HG02610 (cell line): ENCODE data around the gene IBA57.
"Not testable (repeated sequence)": the region's sequence is repeated elsewhere in the genome, so short reads cannot be mapped to it uniquely, and the experiment has no call there.

ENCODE experiments used
- ATAC-seq: cut with Tn5 transposase; IDR thresholded peaks from one replicate; pipeline ENCODE4 v1.9.1; 2021; ENCODE audit warnings: mild to moderate bottlenecking, moderate library complexity; ENCODE audit not compliant: unreplicated experiment

The IBA57 gene

DNA sequence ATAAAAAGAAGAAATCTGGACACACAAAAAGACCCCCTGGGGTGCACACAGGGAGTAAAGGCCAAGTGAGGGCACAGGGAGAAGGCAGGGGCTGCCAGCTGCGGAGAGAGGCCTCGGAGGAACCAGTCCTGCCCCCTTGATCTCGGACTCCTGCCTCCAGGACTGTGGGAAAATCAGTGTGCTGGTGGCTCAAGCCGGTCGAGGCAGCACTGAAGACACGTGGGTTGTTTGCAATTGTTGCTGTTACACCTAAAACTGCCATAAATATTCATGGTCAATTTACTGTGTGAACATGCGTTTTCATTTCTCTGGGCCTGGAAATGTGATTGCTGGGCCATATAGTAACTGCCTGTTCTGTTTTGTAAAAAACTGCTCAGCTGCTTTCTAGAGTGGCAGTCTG lies 18.5 kb downstream of the IBA57 start:
- no peak for ATAC-seq

DNA sequence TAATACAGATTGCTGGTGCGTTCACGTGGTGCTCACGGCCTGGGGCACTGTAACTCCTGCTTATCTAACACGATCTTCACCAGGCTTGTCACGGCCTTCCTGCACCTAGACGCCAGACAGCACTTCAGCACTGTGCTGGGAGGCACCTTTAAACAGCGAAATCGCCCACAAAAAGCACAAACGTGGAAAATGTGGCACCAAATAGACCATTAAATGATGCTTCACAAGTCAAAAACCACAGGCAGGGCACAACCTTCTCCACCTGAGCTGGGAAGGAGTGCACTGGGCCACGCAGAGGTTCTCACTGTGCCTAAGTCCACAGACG lies 20.0 kb downstream of the IBA57 start:
- ATAC-seq = no peak

GRCh38 chr1:228188249-228188648 lies 22.6 kb downstream of the IBA57 start:
- not testable (repeated sequence) for ATAC-seq

DNA sequence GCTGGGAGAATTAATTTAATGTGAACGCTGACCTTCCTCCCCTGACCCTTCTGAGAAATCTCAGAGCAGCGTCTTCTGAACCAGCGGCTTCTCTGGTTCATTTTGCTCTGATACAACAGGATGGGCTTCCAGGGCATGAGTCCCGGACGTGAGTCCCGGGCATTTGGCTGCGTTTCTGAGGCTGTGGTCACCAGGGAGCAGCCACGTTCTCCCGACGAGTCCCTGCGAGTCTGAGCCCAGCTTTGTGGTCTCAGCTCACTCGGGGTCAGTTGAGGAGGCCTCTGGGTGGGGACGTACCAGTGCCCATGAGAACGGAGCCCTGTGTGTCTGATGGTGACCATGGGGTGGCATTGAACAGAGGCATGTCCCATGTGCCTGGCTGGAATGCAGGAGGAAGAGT lies 24.6 kb downstream of the IBA57 start:
- no peak for ATAC-seq

- no peak for ATAC-seq
These were observed 25.2 kb downstream of the IBA57 start for GRCh38 chr1:228190778-228191177.

DNA sequence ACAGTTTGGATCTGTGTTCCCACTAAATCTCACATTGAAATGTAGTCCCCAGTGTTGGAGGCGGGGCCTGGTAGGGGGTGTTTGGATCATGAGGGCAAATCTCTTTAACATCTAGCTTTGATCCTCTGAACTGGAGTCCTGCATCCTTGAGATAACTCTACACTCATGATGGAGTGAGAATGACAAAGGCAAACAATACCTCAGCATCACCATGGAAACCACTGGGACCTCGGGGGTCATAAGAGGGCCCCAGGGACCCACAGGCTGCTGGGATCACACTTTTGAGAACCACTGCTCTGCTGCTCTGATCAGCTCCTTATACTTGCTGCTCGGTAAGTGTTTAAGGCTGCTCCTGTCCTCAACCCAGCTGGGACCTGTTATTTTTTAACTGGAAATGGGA lies 28.8 kb downstream of the IBA57 start:
- ATAC-seq = no peak

- no peak for ATAC-seq
These were observed 29.6 kb downstream of the IBA57 start for GRCh38 chr1:228194921-228195812.

GRCh38 chr1:228197555-228198147 lies 32.0 kb downstream of the IBA57 start:
- ATAC-seq = no peak

- no peak for ATAC-seq
These were observed 33.5 kb downstream of the IBA57 start for GRCh38 chr1:228198977-228199590.

GRCh38 chr1:228204958-228205357 lies 39.4 kb downstream of the IBA57 start:
- ATAC-seq = no peak

DNA sequence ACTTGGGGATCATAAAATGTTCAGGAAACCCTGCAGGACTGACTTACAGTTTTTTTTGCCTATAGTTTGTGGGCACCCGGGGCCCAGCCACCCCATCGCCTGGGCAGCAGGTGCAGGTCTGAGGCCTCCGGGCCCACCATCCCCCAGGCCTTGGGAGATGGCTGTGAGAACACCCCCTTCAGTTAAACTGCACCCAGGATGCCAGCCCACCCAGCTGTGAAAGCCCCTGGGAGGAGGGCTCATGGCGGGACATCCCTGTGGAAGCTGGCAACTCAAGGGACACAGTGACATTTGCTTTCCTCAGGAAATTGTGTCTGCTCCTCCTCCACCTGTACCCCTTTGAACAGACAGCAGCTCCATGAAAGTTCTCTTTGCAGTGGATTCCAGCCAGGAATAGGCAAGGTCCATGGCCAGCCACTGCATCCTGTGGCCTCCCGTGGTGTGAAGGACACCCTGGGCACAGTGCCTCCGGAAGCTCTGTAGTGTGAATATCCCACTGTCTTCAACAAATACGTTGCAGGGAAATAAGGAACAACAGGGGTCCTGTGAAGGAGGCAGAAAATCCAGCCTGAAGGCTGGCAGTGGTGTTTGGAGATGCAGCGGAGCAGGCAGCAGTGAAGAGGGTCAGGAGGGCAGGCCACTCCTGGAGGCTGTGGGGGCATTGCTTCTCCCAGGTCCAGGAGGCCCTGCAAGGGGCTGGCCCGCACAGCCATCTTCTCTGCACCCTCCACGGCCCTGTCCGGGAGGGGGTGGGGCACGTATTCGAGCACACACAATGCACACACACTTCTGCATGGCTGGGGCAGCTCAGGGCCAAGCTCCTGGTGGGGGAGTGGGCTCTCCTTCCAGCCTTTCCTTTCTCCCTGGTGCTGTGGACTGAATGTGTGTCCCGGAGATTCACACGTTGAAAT lies 40.2 kb downstream of the IBA57 start:
- no peak for ATAC-seq

DNA sequence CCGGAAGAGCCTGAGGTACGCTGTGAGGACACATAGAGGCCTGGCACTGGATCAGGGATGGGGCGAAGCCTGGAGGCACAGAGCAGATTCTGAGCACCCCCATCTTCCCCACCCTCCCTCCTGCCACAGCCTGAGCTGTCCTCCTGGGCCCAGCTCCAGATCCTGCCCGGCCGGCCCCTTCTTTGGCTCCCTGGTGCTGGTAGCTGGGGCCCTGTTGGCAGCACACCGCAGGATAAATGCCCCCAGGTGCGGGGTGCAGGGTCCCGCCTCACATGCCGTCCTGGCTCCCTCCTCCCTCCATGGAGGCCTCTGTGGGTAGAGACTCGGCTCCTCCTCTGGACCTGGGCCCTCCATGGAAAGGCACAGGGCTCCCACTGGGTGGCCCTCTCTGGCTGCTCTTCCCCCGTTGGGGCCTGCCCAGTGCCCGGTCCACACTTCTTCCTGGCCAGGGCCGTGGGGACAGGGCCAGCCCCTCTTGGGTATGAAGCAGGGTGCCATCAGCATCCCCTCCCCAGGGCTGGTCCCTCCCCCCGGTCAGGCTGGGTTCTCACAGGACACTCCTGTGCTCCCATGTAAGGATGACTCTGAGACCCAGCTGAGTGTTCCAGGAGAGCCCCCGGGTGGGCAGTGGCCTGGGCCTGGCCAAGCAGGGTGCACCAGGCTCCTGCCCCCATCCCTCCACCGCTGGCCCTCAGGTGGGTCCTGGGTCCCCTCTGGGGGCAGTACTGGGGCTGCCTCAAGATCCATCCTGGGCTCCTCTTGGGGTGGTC lies 41.2 kb downstream of the IBA57 start:
- no peak for ATAC-seq

DNA sequence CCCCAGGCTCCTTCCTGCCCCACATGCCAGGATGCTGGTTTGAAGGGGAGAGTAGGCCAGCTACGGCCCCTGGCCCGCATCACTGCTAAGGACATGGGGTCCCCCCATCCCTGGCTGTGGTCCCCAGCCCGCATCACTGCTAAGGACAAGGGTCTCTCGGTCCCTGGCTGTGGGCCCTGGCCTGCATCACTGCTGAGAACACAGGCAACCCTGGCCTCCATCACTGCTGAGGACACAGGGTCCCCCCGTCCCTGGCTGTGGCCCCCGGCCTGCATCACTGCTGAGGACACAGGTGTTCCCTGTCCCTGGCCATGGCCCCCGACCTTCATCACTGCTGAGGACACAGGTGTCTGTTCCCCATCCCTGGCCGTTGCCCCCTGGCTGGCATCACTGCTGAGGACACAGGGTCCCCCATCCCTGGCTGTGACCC lies 41.8 kb downstream of the IBA57 start:
- no peak for ATAC-seq

DNA sequence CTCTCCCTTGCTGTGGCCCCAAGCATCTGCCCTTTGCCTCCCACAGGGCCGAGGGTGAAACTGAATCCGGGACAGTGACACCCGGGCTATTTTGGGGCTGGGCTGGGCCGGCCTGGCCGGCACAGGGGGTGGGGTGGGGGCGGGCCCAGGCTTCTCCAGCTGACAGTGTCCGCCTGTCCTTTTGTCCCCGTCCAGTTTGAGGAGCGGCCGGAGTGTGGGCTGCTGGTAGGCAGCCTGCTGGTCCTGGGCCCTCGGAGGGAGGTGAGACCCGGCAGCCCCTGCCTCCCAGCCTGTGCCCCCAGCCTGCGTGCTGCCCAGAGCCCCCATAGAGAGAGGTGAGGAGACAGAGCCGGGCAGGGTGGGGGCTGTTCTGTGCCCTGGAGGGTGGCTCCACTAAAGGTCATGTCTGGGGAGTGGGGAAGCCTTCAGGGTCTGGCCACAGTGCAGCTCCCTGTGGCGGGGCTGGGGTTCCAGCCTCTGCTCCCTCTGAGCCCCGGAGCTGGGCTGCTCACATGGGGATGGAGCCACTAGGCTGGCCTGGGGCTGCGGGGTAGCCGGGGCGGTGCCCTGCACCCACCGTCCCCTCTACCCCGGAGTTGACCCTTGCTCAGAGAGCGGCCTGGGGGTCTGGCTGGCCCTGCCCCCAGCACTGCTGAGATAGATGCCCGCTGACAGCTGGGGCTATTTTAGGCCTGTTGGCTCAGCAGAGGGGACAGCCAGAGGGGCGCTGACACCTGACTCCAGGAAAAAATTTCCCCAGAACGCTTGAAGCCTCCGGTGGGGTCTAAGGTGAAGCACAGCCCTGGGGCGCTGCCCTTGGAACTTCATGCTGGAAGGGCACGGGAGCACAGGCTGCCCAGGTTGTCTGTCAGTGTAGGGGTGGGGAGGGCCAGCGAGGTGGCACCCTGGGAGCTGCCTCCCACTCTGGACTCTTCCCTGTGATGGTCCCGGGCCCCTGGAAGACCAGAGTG lies 42.5 kb downstream of the IBA57 start, which contains the start of gene OBSCN:
OBSCN (plus strand) TSS at position 194 of the 971 bp plus-strand sequence. CDS start 3,740 bp downstream, outside the sequence.
- ATAC-seq = no peak

DNA sequence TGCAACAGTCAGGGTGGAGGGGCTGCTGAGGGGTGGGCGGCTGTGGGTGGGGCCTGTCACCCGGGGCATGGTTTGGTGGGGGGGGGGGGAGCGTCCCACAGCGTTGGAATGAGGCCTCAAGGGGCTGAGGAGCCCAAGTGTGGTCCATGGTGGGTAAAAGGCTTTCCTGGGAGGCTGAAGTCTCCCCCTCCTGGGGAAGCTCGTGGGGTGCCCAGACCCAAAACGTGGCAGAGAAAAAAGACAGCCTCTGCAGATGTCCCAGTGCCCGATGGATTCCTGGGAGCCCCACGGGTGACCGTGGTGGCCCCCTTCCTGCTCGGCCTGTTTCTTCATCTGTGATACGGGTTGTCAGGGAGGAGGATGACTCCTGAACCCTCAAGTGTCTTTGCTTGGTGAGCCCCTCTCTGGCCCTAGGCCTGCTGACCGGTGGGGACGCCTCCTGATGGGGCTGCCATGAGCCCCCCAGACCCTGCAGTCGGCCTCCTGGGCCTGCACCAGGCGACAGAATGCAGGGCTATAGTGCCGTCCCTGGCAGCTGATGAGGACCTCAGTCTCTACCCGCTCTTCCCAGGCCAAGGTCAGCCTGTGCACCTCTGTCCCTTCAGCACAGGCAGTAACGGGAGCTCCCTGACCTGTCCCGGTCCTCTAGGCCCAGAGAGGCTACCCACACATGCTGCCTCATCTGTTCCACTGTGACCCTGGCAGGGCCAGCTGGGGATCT lies 43.4 kb downstream of the IBA57 start:
- ATAC-seq = no peak

DNA sequence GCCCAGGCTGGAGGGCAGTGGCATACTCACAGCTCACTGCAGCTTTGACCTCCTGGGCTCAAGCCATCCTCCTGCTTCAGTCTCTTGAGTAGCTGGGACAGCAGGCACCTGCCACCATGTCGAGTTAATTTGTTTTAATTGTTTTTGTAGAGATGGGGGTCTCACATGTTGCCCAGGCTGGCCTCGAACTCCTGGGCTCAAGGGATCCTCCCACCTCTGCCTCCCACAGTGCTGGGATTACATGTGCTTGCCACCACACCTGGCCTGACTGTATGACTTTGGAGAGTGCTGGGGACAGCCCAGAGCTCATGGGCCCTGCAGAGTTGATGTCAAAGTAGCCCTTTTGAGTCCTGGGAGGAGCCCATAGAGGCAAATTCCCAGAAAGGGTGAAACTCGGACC lies 44.1 kb downstream of the IBA57 start:
- no peak for ATAC-seq

DNA sequence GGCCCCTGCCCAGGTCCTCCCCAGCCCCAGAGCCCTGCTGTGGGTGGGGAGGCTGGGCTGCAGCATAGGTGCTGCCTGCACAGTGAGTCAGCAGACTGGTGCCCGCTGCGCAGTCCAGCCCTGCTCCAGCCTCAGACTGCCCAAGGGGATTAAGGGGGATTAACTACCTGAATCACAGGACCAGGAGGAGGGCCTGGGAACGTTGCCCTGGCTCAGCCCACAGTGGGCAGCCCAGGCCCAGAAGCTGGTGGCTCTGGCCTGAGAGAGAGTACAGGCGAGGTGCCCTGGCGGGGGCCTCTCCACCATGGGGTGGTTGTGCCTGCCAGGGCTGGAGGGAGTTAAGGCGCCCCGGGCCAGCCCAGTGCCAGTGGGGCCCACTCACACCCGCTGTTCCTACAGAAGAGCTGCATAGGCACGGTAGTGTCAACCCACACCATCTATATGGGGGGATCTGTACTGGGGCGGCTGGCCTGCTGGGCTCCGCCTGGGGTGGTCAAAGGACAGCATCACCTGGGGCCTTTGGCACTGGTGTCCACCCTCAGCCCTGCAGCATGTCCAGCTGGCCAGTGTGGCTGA lies 44.6 kb downstream of the IBA57 start:
- ATAC-seq = no peak
